ENCODE measurements around the gene PTPRT.

The PTPRT gene

GRCh38 chr20:43229696-43230095 is 40.0 kb upstream of the PTPRT start:
- no peaks in the 10 kb centered on the region for H3K4me1 ChIP-seq
- H3K9me3 ChIP-seq: no peaks in the 10 kb centered on the region; the same call in 1 of the 2 replicates
- TF ChIP-seq CTCF (IDR thresholded peaks at IDR 0.05; ENCODE audit: low read depth, low read length): no peak
- no peaks in the 10 kb centered on the region for H3K27me3 ChIP-seq
- H3K4me3 ChIP-seq (ENCODE audit: low read depth, low read length): no peak overlapping the region
- DNase-seq: no peak
- no peaks in the 10 kb centered on the region for H3K36me3 ChIP-seq

- no peak for TF ChIP-seq CTCF (IDR thresholded peaks at IDR 0.05; ENCODE audit: low read depth, low read length)
- 0 out of 2 replicates have a peak, but pooled peaks cover 3% of the 10 kb centered on the region for H3K27me3 ChIP-seq
- no peaks in the 10 kb centered on the region for H3K36me3 ChIP-seq
- no peak for DNase-seq
- H3K9me3 ChIP-seq: no peaks in the 10 kb centered on the region
- no peak overlapping the region for H3K4me3 ChIP-seq (ENCODE audit: low read depth, low read length)
- H3K4me1 ChIP-seq: no peaks in the 10 kb centered on the region
Observed at GRCh38 chr20:43220612-43221011, 30.9 kb upstream of the PTPRT start.

- no peak for DNase-seq
- H3K4me1 ChIP-seq: no peaks in the 10 kb centered on the region
- H3K27me3 ChIP-seq: no peaks in the 10 kb centered on the region
- no peaks in the 10 kb centered on the region for H3K36me3 ChIP-seq
- H3K9me3 ChIP-seq: no peaks in the 10 kb centered on the region
- TF ChIP-seq CTCF (IDR thresholded peaks at IDR 0.05; ENCODE audit: low read depth, low read length): no peak
- H3K4me3 ChIP-seq (ENCODE audit: low read depth, low read length): no peak overlapping the region
Observed at GRCh38 chr20:43210901-43211300, 21.2 kb upstream of the PTPRT start.

GRCh38 chr20:43209831-43210230 is 20.1 kb upstream of the PTPRT start:
- no peaks in the 10 kb centered on the region for H3K9me3 ChIP-seq
- no peaks in the 10 kb centered on the region for H3K4me1 ChIP-seq
- no peak for DNase-seq
- no peak overlapping the region for H3K4me3 ChIP-seq (ENCODE audit: low read depth, low read length)
- H3K27me3 ChIP-seq: no peaks in the 10 kb centered on the region
- no peak for TF ChIP-seq CTCF (IDR thresholded peaks at IDR 0.05; ENCODE audit: low read depth, low read length)
- H3K36me3 ChIP-seq: no peaks in the 10 kb centered on the region

- H3K4me1 ChIP-seq: no peaks in the 10 kb centered on the region
- H3K9me3 ChIP-seq: no peaks in the 10 kb centered on the region
- H3K4me3 ChIP-seq (ENCODE audit: low read depth, low read length): no peak overlapping the region
- TF ChIP-seq CTCF (IDR thresholded peaks at IDR 0.05; ENCODE audit: low read depth, low read length): no peak
- no peaks in the 10 kb centered on the region for H3K27me3 ChIP-seq
- DNase-seq: no peak
- no peaks in the 10 kb centered on the region for H3K36me3 ChIP-seq
Observed at GRCh38 chr20:43205699-43206098, 16.0 kb upstream of the PTPRT start.

- Histone ChIP-seq H3K9me3 (no peaks in the 10 kb centered on the region), H3K4me1 (no peaks in the 10 kb centered on the region), H3K27me3 (no peaks in the 10 kb centered on the region), H3K4me3 (ENCODE audit: low read depth, low read length) (no peak overlapping the region), H3K36me3 (no peaks in the 10 kb centered on the region)
- no peak for DNase-seq
- TF ChIP-seq CTCF (IDR thresholded peaks at IDR 0.05; ENCODE audit: low read depth, low read length): no peak
Observed at GRCh38 chr20:43202100-43202499, 12.4 kb upstream of the PTPRT start.
